Upper lobe of left lung (tissue), 6 donors: Measurements from ENCODE around the gene ANKRD13B. TPM values are rescaled to one million over a fixed set of nuclear protein-coding genes. Genes with fewer than 3 reads are reported as not detected.

ENCODE experiments used
- ATAC-seq, 2 donors: fragments of 200-7000 bp; cut with Tn5 transposase; one replicate each; pipeline ENCODE4 v1.9.1; 2022; ENCODE audit warnings: mild to moderate bottlenecking in 2 of 2, moderate library complexity in 2 of 2; ENCODE audit not compliant: low FRiP score in 2 of 2
- DNase-seq, 2 donors: peaks; one replicate each; pipeline ENCODE4 v3.0.0-alpha.2; 2019 to 2020
- H3K27ac ChIP-seq, 4 donors: fragments of 200-600 bp; sonication (generic); one replicate each; pipeline ENCODE4 v1.5.1; 2016 to 2019
- H3K27me3 ChIP-seq, 4 donors: fragments of 200-600 bp; sonication (generic); one replicate each; pipeline ENCODE4 v1.5.1; 2017 to 2019
- H3K36me3 ChIP-seq, 4 donors: fragments of 200-600 bp; sonication (generic); one replicate each; pipeline ENCODE4 v1.5.1; 2016 to 2019
- H3K4me1 ChIP-seq, 4 donors: fragments of 200-600 bp; sonication (generic); one replicate each; pipeline ENCODE4 v1.5.1; 2018 to 2019
- H3K4me3 ChIP-seq, 4 donors: fragments of 200-600 bp; sonication (generic); one replicate each; pipeline ENCODE4 v1.5.1; 2017 to 2019; ENCODE audit warnings: mild to moderate bottlenecking in 2 of 4, moderate library complexity in 1 of 4
- H3K9me3 ChIP-seq, 4 donors: fragments of 200-600 bp; sonication (generic); one replicate each; pipeline ENCODE4 v1.5.1; 2018 to 2019
- CTCF ChIP-seq, 6 experiments: fragments of 450-650 bp in 4 of 6; fragments of 200-600 bp in 2 of 6; sonication (generic) in 2 of 6; IDR thresholded peaks; one replicate each; pipeline ENCODE4 v1.5.1; 2016 to 2019; ENCODE audit warnings: antibody characterized with exemption in 6 of 6
- EP300 ChIP-seq, 4 donors: sonication (generic); formaldehyde crosslinking; IDR thresholded peaks; one replicate each; pipeline ENCODE4 v1.5.1; 2017; ENCODE audit warnings: antibody characterized with exemption in 4 of 4, control low read depth in 2 of 4
- POLR2A ChIP-seq, 4 donors: fragments of 450-650 bp; IDR thresholded peaks; one replicate each; pipeline ENCODE4 v1.5.1; 2016 to 2017; ENCODE audit warnings: antibody characterized with exemption in 4 of 4, mild to moderate bottlenecking in 2 of 4
- POLR2AphosphoS5 ChIP-seq, 2 donors: sonication (generic); formaldehyde crosslinking; IDR thresholded peaks; one replicate each; pipeline ENCODE4 v1.5.1; 2017; ENCODE audit warnings: antibody characterized with exemption in 2 of 2
- WGBS, 2 donors: methylation state at CpG; one replicate each; pipeline ENCODE4 v1.1.5; 2017 to 2018; 5-methylcytosine and 5-hydroxymethylcytosine counted together
- total RNA-seq, 6 donors: library from RNA; depleted of rRNA in 4 of 6; stranded (reverse); fragments of >200 nt in 4 of 6; gene quantifications; one replicate each; pipeline versions ENCODE4 v1.1.0 to v1.2.1, GENCODE V29; 2016 to 2021
- donor health status: DM: no; HTN: no; CAD: no; lungs with moderate emphysema.
- donor health status: DM: no; HTN: yes; CAD: no; lungs with severe emphysema.

The ANKRD13B gene
- total RNA-seq, 6 donors from 2014 or later = 1.5 to 24.1 (median 3.9) TPM

GRCh38 chr17:29642171-29642611 is 49.3 kb downstream of the ANKRD13B start:
- no peaks in the 10 kb centered on the region for H3K9me3 ChIP-seq
- TF ChIP-seq POLR2AphosphoS5 (IDR thresholded peaks at IDR 0.05) (no peak), POLR2A (IDR thresholded peaks at IDR 0.05) (no peak), CTCF (IDR thresholded peaks at IDR 0.05) (no peak), EP300 (IDR thresholded peaks at IDR 0.05) (no peak)
- H3K4me1 ChIP-seq = peaks cover 65 to 76% (median 73%) of the 10 kb centered on the region in 4 donors
- H3K36me3 ChIP-seq = peaks cover 0 to 22% (median 2%) of the 10 kb centered on the region in 4 donors
- H3K4me3 ChIP-seq = no peak overlapping the region
- DNase-seq (no peak), ATAC-seq (no peak)
- WGBS, 2 donors = 67 to 88% methylated on average over 2 of the region's 2 CpGs
- H3K27me3 ChIP-seq = no peaks in the 10 kb centered on the region
- peak overlapping the region; percentile 57 to 86 (median 79) for H3K27ac ChIP-seq

- Histone ChIP-seq H3K9me3 (no peaks in the 10 kb centered on the region), H3K36me3 (peaks cover 0 to 32% (median 11%) of the 10 kb centered on the region in 4 donors), H3K4me1 (peaks cover 65 to 76% (median 73%) of the 10 kb centered on the region in 4 donors), H3K4me3 (no peak overlapping the region), H3K27me3 (no peaks in the 10 kb centered on the region), H3K27ac (peak overlapping the region; percentile 57 to 86 (median 79))
- ATAC-seq = no peak
- DNase-seq = no peak
- WGBS, 2 donors = 75 to 82% methylated on average over 1 of the region's 1 CpG
- TF ChIP-seq POLR2A (IDR thresholded peaks at IDR 0.05) (no peak), EP300 (IDR thresholded peaks at IDR 0.05) (no peak), POLR2AphosphoS5 (IDR thresholded peaks at IDR 0.05) (no peak), CTCF (IDR thresholded peaks at IDR 0.05) (no peak)
These were observed 50.9 kb downstream of the ANKRD13B start for GRCh38 chr17:29643817-29644160.

GRCh38 chr17:29645515-29646051 is 52.7 kb downstream of the ANKRD13B start:
- Histone ChIP-seq H3K36me3 (peaks cover 0 to 48% (median 15%) of the 10 kb centered on the region in 4 donors), H3K4me1 (peaks cover 49 to 59% (median 57%) of the 10 kb centered on the region in 4 donors), H3K27me3 (no peaks in the 10 kb centered on the region), H3K9me3 (no peaks in the 10 kb centered on the region), H3K27ac (peak overlapping the region; percentile 59 to 86 (median 79)), H3K4me3 (no peak overlapping the region)
- peak in 2 of 4 donors; percentile 85 to 86 for TF ChIP-seq EP300 (IDR thresholded peaks at IDR 0.05)
- no peak for TF ChIP-seq CTCF (IDR thresholded peaks at IDR 0.05)
- TF ChIP-seq POLR2AphosphoS5 (IDR thresholded peaks at IDR 0.05) = peak; percentile 52 to 75
- DNase-seq = peak in 1 of 2 donors; percentile 64
- ATAC-seq = peak; percentile 83 to 90
- WGBS, 2 donors = 33 to 40% methylated on average over 5 of the region's 5 CpGs

DNA sequence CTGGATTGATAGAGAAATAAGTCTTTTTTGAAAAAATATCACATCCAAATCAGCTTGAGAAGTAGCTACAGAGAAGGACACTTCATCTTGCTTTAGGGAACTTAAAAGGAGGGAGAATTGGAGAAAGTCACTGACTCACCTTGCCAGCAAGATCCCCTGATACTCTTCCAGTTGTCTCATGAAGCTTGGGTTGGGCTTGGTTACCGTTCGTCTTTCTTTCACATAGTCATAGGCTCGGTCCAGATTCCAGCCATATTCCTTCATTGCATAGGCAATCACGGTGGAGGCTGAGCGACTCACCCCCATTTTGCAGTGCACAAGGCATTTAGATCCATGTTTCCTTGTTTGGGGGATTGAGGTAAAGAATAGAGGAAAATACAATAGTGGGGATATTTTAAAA is 55.1 kb downstream of the ANKRD13B start:
- peak overlapping the region in 2 of 4 donors; percentile 32 to 86 for H3K27ac ChIP-seq
- H3K27me3 ChIP-seq = no peaks in the 10 kb centered on the region
- ATAC-seq (no peak), DNase-seq (no peak)
- TF ChIP-seq CTCF (IDR thresholded peaks at IDR 0.05) = no peak
- no peak for TF ChIP-seq POLR2A (IDR thresholded peaks at IDR 0.05)
- TF ChIP-seq EP300 (IDR thresholded peaks at IDR 0.05) = no peak
- TF ChIP-seq POLR2AphosphoS5 (IDR thresholded peaks at IDR 0.05) = no peak
- peaks cover 29 to 35% (median 34%) of the 10 kb centered on the region in 4 donors for H3K4me1 ChIP-seq
- WGBS, 2 donors = 91 to 95% methylated on average over 5 of the region's 5 CpGs
- H3K36me3 ChIP-seq = peaks cover 0 to 59% (median 18%) of the 10 kb centered on the region in 4 donors
- H3K4me3 ChIP-seq = no peak overlapping the region
- no peaks in the 10 kb centered on the region for H3K9me3 ChIP-seq

- Histone ChIP-seq H3K4me1 (peaks cover 15 to 21% (median 20%) of the 10 kb centered on the region in 4 donors), H3K9me3 (no peaks in the 10 kb centered on the region), H3K36me3 (peaks cover 0 to 63% (median 18%) of the 10 kb centered on the region in 4 donors), H3K27me3 (no peaks in the 10 kb centered on the region), H3K4me3 (no peak overlapping the region), H3K27ac (peak overlapping the region in 2 of 4 donors; percentile 28 to 56)
- 93 to 95% methylated on average over 5 of the region's 5 CpGs for WGBS, 2 donors
- DNase-seq = no peak
- ATAC-seq = no peak
- TF ChIP-seq POLR2AphosphoS5 (IDR thresholded peaks at IDR 0.05) (no peak), POLR2A (IDR thresholded peaks at IDR 0.05) (no peak), EP300 (IDR thresholded peaks at IDR 0.05) (no peak), CTCF (IDR thresholded peaks at IDR 0.05) (no peak)
These were observed 56.4 kb downstream of the ANKRD13B start for GRCh38 chr17:29649359-29649758.
